Heart left ventricle (tissue), 13 donors: Measurements from ENCODE around the gene UBR2.

Source experiments
- CTCF ChIP-seq, 12 donors: fragments of 200-600 bp; sonication (generic) in 4 of 12; IDR thresholded peaks; one replicate each; pipeline versions ENCODE4 v1.5.0 to v1.8.0; 2018 to 2022; ENCODE audit warnings: antibody characterized with exemption in 12 of 12, mild to moderate bottlenecking in 5 of 12
- POLR2A ChIP-seq, 2 donors: fragments of 450-650 bp; IDR thresholded peaks; one replicate each; pipeline ENCODE4 v1.6.1; 2017; ENCODE audit warnings: antibody characterized with exemption in 2 of 2, mild to moderate bottlenecking in 2 of 2, moderate library complexity in 2 of 2
- donor health status: ischemic (EF 13 %, LVEDD 7.1; RV severe dilation, severe dysfunction).
- donor health status: DM: no; HTN: yes; CAD: no.
- donor health status: DM: no; HTN: no; CAD: no.
- donor health status: ischemic (EF 25% LVEDD 6.9; RV normal size, moderate dysfunction).
- donor health status: ischemic (EF 25% LVEDD 5.7; RV mildly dilated, moderate dysfunction).
- donor health status: ischemic (EF 35%, LVEDD 5.7; RV mildly dilated, moderate dysfunction).
- donor health status: nonischemic (EF 11% LVEDD 7.7; RV severe dilation, severe dysfunction).
- donor health status: DM: yes; HTN: yes; CAD: no.
- donor health status: PGD.
- donor health status: ischemic (EF 29% LVEDD 5.4; RV normal size, mild dysfunction).
- donor health status: nonischemic (EF 23%, LVEDD 6.1; RV moderate dilation, normal function).

GRCh38 chr6:42726026-42726425, 162.2 kb downstream of the UBR2 start:
- TF ChIP-seq POLR2A (IDR thresholded peaks at IDR 0.05) (no peak), CTCF (IDR thresholded peaks at IDR 0.05) (no peak)
